ENCODE results near the gene DCTN4.

DNA sequence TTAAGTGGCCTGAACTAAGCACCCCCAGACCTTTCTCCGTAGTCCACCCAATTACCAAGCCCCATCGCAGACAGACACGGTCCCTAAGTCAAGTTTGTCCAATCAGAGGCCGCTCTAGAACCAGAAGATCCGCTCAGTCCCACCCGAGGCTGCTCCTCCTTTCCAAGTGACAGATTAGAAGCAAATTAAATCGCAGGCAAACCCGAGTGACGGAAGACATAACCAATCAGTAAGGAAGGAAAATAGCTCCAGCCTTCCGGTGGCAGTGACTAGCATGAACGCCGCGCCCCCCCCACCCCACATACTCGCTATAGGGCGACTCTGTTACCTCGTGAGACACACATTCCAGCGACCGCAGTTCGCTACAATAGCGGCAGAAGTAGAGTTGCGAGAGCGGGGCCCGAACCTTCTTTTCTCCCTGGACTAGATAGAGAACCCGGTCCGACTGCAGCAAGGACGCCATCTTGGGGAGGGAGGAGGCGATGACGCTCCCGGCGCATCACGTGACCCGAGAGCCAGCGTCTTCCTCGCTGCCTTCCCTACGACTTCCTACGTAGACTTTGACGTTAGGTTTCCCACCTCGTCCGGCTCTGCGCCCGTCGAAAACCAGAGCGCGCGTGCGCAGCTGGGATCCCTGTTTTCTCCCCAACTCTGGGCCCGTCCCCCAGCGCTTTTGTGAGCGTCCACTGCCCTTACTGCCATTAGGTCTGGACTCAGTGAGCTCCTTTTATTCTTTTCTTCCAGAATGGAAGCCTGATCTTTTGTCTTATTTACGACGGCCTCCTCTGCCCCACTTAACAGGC, at the start of gene DCTN4:
- TF ChIP-seq GATA2 (IDR thresholded peaks at IDR 0.05; ENCODE audit: low read depth, low read length) (no peak), GATA3 (IDR thresholded peaks at IDR 0.05; ENCODE audit: low read depth, low read length) (no peak)

All from SH-SY5Y (cell line).